HG03108 (cell line): ENCODE results near the gene HOXA1.
A peak's percentile ranks its signal among the peaks of the same experiment; 100 is the strongest.

Experiments used
- ATAC-seq: cut with Tn5 transposase; IDR thresholded peaks from one replicate; pipeline ENCODE4 v1.9.1; 2021; ENCODE audit warnings: moderate library complexity; ENCODE audit not compliant: unreplicated experiment

HOXA1 gene

GRCh38 chr7:27095897-27096767 is at the start of gene HOXA1:
Gene HOXA1, minus strand, starts transcription at chr7:27096000. Its CDS starts 88 bp downstream, at chr7:27095912.
- ATAC-seq: peak; percentile 67

GRCh38 chr7:27145165-27145913 is 49.5 kb upstream of the HOXA1 start:
- no peak for ATAC-seq

- no peak for ATAC-seq
Observed at GRCh38 chr7:27144781-27145164, 49.0 kb upstream of the HOXA1 start.

GRCh38 chr7:27143950-27144780 is 48.4 kb upstream of the HOXA1 start:
- no peak for ATAC-seq

- ATAC-seq: no peak
Observed at GRCh38 chr7:27143023-27143949, 47.5 kb upstream of the HOXA1 start, which contains the start of gene HOXA5. Gene HOXA5, minus strand, starts transcription at chr7:27143681. Its CDS starts 74 bp downstream, at chr7:27143607.

GRCh38 chr7:27142580-27143022 is 46.8 kb upstream of the HOXA1 start:
- no peak for ATAC-seq

GRCh38 chr7:27141923-27142579 is 46.3 kb upstream of the HOXA1 start:
- ATAC-seq: no peak

GRCh38 chr7:27141137-27141922 is 45.5 kb upstream of the HOXA1 start:
- ATAC-seq: no peak

- no peak for ATAC-seq
Observed at GRCh38 chr7:27140126-27140857, 44.5 kb upstream of the HOXA1 start.

GRCh38 chr7:27139334-27140125 is 43.7 kb upstream of the HOXA1 start:
- ATAC-seq: no peak

- no peak for ATAC-seq
Observed at GRCh38 chr7:27138985-27139333, 43.2 kb upstream of the HOXA1 start.

GRCh38 chr7:27138472-27138871 is 42.7 kb upstream of the HOXA1 start:
- ATAC-seq: no peak

- ATAC-seq: no peak
Observed at GRCh38 chr7:27137640-27138315, 42.0 kb upstream of the HOXA1 start.

GRCh38 chr7:27134392-27134791 is 38.6 kb upstream of the HOXA1 start:
- ATAC-seq: peak; percentile 49

- no peak for ATAC-seq
Observed at GRCh38 chr7:27133409-27134231, 37.8 kb upstream of the HOXA1 start.

- ATAC-seq: no peak
Observed at GRCh38 chr7:27132978-27133377, 37.2 kb upstream of the HOXA1 start.
